Breast epithelium (tissue), 4 donors: ENCODE data around the gene SMC4. TPM values are rescaled to one million over a fixed set of nuclear protein-coding genes. Genes with fewer than 3 reads are reported as not detected.

Experiments used
- DNase-seq, 2 donors: peaks; one replicate each; pipeline ENCODE4 v3.0.0-alpha.2; 2019; ENCODE audit warnings: low spot score in 2 of 2
- H3K27ac ChIP-seq, 2 donors: fragments of 200-600 bp; sonication (generic) in 1 of 2; one replicate each; pipeline ENCODE4 v1.5.1; 2016 to 2019; ENCODE audit warnings: mild to moderate bottlenecking in 1 of 2
- H3K27me3 ChIP-seq, 2 donors: fragments of 200-600 bp; sonication (generic) in 1 of 2; one replicate each; pipeline versions ENCODE4 v1.5.1 to v1.6.0; 2017 to 2019; ENCODE audit warnings: control low read depth in 1 of 2, mild to moderate bottlenecking in 1 of 2
- H3K36me3 ChIP-seq: fragments of 200-600 bp; one replicate; pipeline ENCODE4 v1.5.1; 2019
- H3K4me1 ChIP-seq, 2 donors: fragments of 200-600 bp; sonication (generic); one replicate each; pipeline ENCODE4 v1.5.1; 2016 to 2019; ENCODE audit warnings: control low read depth in 1 of 2
- H3K4me3 ChIP-seq, 3 donors: fragments of 200-600 bp; sonication (generic); 1 replicate in 2 of 3; 2 replicates in 1 of 3; pipeline ENCODE4 v1.5.1; 2016 to 2019; ENCODE audit warnings: mild to moderate bottlenecking in 3 of 3, moderate library complexity in 2 of 3
- H3K9me3 ChIP-seq, 2 donors: fragments of 200-600 bp; sonication (generic) in 1 of 2; one replicate each; pipeline ENCODE4 v1.5.1; 2016 to 2019; ENCODE audit warnings: control low read depth in 1 of 2
- CTCF ChIP-seq, 3 donors: fragments of 450-650 bp; IDR thresholded peaks; one replicate each; pipeline ENCODE4 v1.5.1; 2016 to 2017; ENCODE audit warnings: antibody characterized with exemption in 3 of 3, mild to moderate bottlenecking in 3 of 3, moderate library complexity in 3 of 3
- POLR2A ChIP-seq: fragments of 450-650 bp; IDR thresholded peaks from one replicate; pipeline ENCODE4 v1.6.1; 2016; ENCODE audit warnings: antibody characterized with exemption, mild to moderate bottlenecking, moderate library complexity
- POLR2AphosphoS5 ChIP-seq, 3 donors: sonication (generic); formaldehyde crosslinking; IDR thresholded peaks; one replicate each; pipeline ENCODE4 v1.6.1; 2017; ENCODE audit warnings: antibody characterized with exemption in 3 of 3
- intact Hi-C: fragments of 100-400 bp; cut with DNase I; formaldehyde crosslinking; loops from one replicate; pipeline ENCODE4 v1.15.1; 2023; ENCODE audit warnings: low total_unique reads
- total RNA-seq, 3 donors: library from RNA; depleted of rRNA; stranded (reverse); fragments of >200 nt; gene quantifications; one replicate each; pipeline ENCODE4 v1.1.0, GENCODE V29; 2016

SMC4 gene
- total RNA-seq, 3 donors from 2014 or later, result 17.1 to 30.3 (median 25.2) TPM

GRCh38 chr3:160471892-160472291, 72.4 kb downstream of the SMC4 start:
- TF ChIP-seq CTCF (IDR thresholded peaks at IDR 0.05) (no peak), POLR2A (no peak), POLR2AphosphoS5 (IDR thresholded peaks at IDR 0.05) (no peak)
- H3K36me3 ChIP-seq, result no peaks in the 10 kb centered on the region
- no peaks in the 10 kb centered on the region for H3K4me1 ChIP-seq
- DNase-seq, result no peak
- intact Hi-C loops, result no loop called here
- H3K4me3 ChIP-seq, result no peak overlapping the region
- peaks cover 12 to 20% of the 10 kb centered on the region in 2 donors for H3K9me3 ChIP-seq
- H3K27me3 ChIP-seq, result no peaks in the 10 kb centered on the region
- H3K27ac ChIP-seq, result no peak overlapping the region

GRCh38 chr3:160472344-160472743, 72.9 kb downstream of the SMC4 start:
- no peak overlapping the region for H3K27ac ChIP-seq
- peaks cover 12 to 20% of the 10 kb centered on the region in 2 donors for H3K9me3 ChIP-seq
- H3K4me1 ChIP-seq, result no peaks in the 10 kb centered on the region
- H3K36me3 ChIP-seq, result no peaks in the 10 kb centered on the region
- no peak for DNase-seq
- no peak overlapping the region for H3K4me3 ChIP-seq
- intact Hi-C loops, result no loop called here
- H3K27me3 ChIP-seq, result no peaks in the 10 kb centered on the region
- no peak for TF ChIP-seq POLR2AphosphoS5 (IDR thresholded peaks at IDR 0.05)
- TF ChIP-seq CTCF (IDR thresholded peaks at IDR 0.05), result no peak
- no peak for TF ChIP-seq POLR2A

- Histone ChIP-seq H3K27me3 (no peaks in the 10 kb centered on the region), H3K27ac (no peak overlapping the region), H3K9me3 (peaks cover 12 to 20% of the 10 kb centered on the region in 2 donors), H3K4me1 (no peaks in the 10 kb centered on the region), H3K4me3 (no peak overlapping the region), H3K36me3 (no peaks in the 10 kb centered on the region)
- intact Hi-C loops, result no loop called here
- TF ChIP-seq POLR2AphosphoS5 (IDR thresholded peaks at IDR 0.05), result no peak
- no peak for TF ChIP-seq CTCF (IDR thresholded peaks at IDR 0.05)
- TF ChIP-seq POLR2A, result no peak
- no peak for DNase-seq
These were observed 73.8 kb downstream of the SMC4 start for GRCh38 chr3:160473221-160473620.

- H3K4me1 ChIP-seq, result no peaks in the 10 kb centered on the region
- DNase-seq, result no peak
- no peak overlapping the region for H3K4me3 ChIP-seq
- no peak overlapping the region for H3K27ac ChIP-seq
- no peaks in the 10 kb centered on the region for H3K27me3 ChIP-seq
- peaks cover 12 to 20% of the 10 kb centered on the region in 2 donors for H3K9me3 ChIP-seq
- intact Hi-C loops, result no loop called here
- TF ChIP-seq POLR2AphosphoS5 (IDR thresholded peaks at IDR 0.05) (no peak), CTCF (IDR thresholded peaks at IDR 0.05) (no peak), POLR2A (no peak)
- H3K36me3 ChIP-seq, result no peaks in the 10 kb centered on the region
These were observed 74.5 kb downstream of the SMC4 start for GRCh38 chr3:160473978-160474377.

GRCh38 chr3:160474416-160474838, 75.0 kb downstream of the SMC4 start:
- no peaks in the 10 kb centered on the region for H3K4me1 ChIP-seq
- intact Hi-C loops, result no loop called here
- no peak overlapping the region for H3K27ac ChIP-seq
- no peak overlapping the region for H3K4me3 ChIP-seq
- H3K9me3 ChIP-seq, result peaks cover 12 to 20% of the 10 kb centered on the region in 2 donors
- no peaks in the 10 kb centered on the region for H3K36me3 ChIP-seq
- TF ChIP-seq POLR2A (no peak), CTCF (IDR thresholded peaks at IDR 0.05) (no peak), POLR2AphosphoS5 (IDR thresholded peaks at IDR 0.05) (no peak)
- DNase-seq, result no peak
- no peaks in the 10 kb centered on the region for H3K27me3 ChIP-seq
